ENCODE data around the gene ZNF518B.
"Not testable (repeated sequence)": the region's sequence is repeated elsewhere in the genome, so short reads cannot be mapped to it uniquely, and the experiment has no call there.

ZNF518B gene

DNA sequence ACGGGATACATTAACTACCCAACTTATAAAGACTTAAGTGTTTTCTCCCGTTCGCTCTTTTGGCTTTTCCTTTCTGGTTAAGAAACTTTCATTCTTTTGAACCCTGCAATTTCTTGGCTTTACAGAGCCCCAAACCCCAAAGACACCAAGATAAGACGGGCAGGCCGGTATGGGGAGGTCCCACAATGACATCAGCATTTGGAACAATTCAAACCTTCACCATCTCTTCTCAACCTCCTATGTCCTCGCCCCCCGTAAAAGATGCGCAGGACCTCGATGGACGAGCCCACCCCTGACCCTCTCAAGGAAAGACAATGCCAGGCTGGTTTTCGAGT is 999 bp downstream of the ZNF518B start:
- no peak for DNase-seq (ENCODE audit: low read depth)

DNA sequence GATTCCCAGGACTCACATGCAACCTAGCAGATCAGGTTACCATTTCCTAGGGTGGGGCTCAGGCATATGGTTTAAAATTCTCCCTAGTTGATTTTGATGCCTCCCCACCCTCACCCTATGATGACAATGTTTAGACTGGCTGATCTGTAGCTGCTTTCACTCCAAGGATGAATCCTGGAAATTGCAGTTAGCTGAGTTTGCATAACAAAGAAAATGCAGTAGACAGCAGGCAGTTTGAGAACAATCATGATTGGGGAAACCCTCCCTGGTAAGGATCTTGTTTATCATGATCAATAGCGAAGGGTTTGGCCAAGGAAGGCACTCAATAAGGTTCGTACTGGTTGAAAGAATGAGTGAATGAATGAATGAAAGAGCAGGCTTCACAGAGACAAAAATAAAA is 2.1 kb downstream of the ZNF518B start:
- DNase-seq (ENCODE audit: low read depth): no peak

DNA sequence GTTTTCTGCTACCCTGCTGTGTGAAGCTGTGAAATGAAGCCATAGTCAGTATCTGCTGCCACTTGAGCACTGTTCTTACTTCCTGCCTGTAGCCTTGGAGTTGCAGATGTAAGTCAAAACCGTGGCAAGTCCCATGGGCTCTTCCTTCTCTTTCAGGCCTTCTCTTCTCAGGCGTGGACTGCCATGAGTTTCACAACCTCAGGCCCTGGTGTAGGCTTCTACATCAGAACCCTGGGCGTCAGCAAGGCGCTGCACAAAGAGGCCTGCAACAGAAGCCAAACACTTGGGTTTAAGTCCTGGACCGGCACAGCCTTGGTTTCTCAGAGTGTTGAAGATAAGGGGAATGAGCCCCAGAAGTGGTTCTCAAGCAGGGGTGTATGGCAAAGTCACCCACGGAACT is 2.5 kb downstream of the ZNF518B start:
- DNase-seq (ENCODE audit: low read depth): no peak

DNA sequence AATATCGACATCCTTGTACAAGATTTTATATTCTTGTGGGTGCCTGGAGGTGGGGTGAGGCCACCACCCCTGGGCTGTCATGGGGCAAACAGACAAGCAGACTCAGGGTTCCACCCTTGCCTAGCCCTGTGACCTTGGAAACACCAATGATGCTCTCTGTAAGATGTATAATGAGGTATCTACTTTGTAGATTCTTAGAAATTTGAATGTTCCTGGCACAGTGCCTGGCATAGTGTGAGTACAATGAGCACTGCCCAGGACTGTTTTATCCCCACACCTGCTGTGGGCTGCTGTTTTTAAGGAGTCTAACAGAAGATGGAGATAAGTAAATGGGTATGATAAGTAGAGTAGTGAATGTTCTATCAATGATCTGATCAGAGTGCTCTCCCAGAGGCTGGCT is 3.1 kb downstream of the ZNF518B start:
- DNase-seq (ENCODE audit: low read depth): no peak

DNA sequence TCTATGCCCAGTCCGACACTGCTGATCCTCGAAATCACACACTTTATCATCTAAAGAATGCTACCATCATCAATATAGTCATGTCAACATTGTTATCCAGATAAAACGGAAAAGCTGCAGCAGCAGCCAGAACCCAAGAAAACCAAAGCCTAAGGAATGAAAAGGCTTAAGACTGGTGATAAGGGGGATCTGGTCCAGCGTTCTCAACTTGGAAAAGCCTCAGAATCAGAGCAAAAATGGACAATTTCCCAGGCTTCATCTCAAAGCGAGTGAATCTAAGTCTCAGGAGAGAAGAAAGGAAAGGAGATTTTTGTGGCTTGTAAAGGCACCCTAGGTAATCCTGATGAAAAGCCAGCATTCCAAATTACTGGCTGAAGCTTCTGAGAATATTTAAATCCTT is 8.2 kb downstream of the ZNF518B start:
- DNase-seq (ENCODE audit: low read depth): no peak

DNA sequence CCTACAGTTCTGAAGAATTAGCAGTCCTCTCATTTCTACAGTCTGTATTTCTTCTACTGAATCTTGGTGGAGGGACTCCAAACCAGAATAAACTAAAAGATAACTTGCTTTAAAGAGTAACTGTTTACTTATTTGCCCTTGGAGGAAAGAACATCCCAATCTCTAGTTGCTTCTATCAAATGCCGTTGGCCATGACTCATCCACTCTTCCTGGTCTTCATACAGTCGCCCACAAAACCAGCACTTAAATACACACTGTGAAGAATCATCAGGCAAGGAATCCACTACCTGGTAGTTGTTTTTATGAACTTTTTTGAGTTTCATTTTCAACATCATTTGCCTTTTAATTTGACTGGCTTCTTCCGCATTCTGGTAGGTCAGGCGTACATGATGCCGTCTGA is 14.2 kb downstream of the ZNF518B start:
- DNase-seq (ENCODE audit: low read depth): no peak

DNA sequence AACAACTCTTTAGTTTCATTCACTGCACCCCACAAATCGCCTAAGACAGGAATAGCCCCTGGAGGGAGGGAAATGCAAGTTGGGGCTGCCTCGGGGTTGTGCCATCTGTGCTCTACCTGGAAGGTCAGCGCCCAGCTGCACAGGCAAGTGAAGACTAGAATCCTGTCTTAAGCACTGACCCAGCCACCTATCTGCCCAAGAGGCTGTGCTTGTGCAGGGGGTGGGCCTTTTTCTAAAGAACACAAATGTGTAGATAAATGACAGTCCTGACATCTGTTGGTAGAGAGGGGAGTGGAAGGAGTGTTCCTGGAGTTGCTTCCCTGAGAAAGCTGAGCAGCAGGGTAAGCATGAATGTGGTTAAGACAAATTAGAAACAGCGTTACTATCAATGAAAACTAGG is 15.7 kb downstream of the ZNF518B start:
- no peak for DNase-seq (ENCODE audit: low read depth)

DNA sequence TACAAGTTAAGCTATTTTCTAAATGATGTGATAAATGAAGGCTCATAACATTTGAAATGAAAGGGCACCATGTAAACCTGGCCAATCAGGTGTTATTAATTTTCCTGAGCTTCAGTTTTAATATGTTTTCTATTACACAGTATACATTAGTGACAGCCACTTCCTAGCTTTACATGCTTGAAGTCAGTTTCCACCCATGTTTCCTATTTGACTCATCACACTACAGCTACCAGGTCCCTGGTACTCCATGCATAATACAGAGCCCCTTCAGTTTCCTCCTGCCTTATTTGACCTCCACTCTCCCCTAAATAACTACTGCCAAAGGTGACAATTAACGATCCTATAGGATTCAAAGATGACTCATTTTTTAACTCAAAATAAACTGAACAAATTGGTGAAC is 18.3 kb downstream of the ZNF518B start:
- DNase-seq (ENCODE audit: low read depth): no peak

DNA sequence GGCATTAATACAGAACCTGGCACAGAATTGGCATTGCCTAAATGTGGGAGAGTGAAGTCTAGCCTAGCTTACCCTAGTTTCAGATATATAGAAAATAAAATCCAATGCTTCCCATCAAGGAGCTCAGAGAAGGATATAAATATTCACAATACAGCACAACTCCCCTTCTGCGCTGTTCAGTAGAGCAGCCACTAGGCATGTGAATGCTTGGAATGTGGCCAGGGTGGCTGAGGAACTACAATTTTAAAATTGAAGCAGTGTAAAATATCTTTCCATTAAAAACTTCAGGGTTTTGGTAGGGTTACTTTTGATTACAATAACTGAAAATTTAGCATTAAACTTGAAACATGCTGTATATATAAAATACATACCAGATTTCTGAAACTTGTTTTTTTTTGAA is 19.5 kb downstream of the ZNF518B start:
- DNase-seq (ENCODE audit: low read depth): no peak

DNA sequence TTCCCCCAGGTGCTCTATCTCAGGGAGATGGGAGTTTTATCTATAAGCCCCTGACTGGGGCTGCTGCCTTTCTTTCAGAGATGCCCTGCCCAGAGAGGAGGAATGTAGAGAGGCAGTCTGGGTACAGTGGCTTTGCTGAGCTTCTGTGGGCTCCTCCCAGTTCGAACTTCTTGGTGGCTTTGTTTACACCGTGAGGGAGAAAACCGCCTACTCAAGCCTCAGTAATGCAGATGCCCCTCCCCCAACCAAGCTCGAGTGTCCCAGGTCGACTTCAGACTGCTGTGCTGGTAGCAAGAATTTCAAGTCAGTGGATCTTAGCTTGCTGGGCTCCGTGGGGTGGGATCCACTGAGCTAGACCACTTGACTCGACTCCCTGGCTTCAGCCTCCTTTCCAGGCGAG is 29.5 kb downstream of the ZNF518B start:
- DNase-seq (ENCODE audit: low read depth): not testable (repeated sequence)

DNA sequence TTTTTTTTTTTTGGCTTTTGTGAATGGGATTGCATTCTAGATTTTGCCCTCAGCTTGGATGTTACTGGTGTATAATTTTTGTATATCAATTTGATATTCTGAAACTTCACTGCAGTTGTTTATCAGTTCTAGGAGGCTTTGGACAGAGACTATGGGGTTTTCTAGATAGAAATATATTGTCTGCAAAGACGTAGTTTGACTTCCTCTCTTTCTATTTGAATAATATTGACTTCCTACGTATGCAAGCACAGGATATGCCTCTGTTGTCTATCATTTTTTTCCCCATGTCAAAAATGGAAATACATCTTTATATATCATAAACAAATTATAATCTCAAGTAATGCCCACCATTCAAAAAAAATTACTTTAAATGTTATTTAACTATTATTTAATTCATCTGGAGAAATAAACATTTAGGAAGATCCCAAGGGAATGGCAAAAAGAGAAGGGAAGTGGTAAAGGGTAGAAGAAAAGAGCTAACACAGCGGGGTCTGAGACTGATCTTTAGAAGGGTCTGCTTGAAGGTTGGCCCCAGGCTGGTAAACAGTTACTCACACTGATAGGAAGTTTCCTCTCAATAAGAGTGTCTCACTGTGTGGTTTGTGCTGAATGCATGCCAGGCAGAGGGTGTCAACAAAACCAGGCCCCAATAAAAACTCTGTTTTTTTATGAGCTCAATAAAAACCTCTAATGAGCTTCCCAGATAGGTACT is 35.7 kb downstream of the ZNF518B start:
- DNase-seq (ENCODE audit: low read depth): no peak

DNA sequence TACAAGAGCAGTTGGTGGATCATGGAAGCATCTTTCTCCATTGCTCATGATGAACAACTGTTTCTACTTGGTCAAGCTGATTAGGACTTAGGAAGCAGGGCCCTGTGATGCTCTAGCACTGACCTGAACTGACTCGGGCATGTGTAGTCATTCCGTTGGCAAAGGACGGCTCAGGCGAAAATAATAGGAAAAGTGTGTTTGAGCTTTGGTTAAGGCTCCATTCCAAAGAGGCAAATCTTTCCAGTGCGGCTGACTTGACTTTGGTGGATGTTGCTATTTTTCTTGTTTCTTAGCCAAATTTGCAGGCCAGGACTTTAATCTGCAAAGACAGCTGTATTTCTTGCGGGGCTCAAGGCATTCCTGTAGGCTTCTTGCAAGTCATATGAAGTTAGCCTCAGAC is 39.5 kb downstream of the ZNF518B start:
- no peak for DNase-seq (ENCODE audit: low read depth)

DNA sequence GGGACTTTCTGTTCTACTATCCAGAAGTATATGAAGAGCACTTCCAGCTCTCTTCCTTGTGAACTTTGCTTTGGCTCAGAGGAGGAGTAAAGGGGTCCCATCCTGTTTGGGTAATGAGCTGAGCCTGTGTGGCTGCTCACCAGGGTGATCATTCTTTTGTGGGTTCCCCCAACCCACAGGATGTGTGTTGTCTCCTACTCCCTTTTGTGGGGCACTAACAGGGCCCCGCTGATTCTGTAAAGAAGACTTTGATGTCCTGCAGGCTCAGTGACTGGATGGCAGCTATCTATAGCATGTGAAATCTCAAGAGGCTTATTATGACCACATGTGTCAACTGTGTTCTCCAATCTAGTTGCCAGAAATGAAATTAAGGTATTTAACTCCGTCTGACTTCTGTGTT is 40.8 kb downstream of the ZNF518B start:
- no peak for DNase-seq (ENCODE audit: low read depth)

DNA sequence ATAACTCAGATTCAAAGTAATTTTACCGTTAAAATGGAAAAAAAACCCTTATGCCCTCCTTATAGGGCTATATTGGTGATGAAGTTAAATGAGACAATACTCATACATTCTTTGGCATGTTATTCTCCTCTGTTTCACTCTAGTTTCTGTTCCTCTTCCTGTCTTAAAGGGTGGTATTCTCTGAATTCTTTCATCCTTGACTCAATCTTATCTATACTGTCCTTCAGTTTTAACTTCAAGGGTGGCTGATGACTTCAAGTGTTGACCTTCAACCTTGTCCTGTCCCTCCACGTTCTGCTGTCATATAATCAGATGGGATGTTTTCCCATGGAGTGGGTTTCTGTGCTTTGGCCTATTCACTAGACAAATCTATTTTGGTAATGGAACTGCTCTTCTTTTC is 44.0 kb downstream of the ZNF518B start:
- DNase-seq (ENCODE audit: low read depth): no peak

DNA sequence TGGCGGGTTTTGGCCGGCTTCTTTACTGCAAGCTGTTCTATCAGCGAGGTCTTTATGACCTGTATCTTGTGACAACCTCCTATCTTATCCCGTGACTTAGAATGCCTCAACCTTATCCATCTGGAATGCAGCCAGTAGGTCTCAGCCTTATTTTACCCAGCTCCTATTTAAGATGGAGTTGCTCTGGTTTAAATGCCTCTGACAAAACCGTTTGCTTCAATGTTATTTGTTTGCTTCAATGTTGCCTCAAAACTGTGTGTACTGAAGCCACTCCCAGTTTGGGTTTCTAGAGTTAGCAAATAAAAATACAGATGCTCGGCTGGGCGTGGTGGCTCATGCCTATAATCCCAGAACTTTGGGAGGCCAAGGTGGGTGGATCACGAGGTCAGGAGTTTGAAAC is 51.6 kb downstream of the ZNF518B start:
- no peak for DNase-seq (ENCODE audit: low read depth)

DNA sequence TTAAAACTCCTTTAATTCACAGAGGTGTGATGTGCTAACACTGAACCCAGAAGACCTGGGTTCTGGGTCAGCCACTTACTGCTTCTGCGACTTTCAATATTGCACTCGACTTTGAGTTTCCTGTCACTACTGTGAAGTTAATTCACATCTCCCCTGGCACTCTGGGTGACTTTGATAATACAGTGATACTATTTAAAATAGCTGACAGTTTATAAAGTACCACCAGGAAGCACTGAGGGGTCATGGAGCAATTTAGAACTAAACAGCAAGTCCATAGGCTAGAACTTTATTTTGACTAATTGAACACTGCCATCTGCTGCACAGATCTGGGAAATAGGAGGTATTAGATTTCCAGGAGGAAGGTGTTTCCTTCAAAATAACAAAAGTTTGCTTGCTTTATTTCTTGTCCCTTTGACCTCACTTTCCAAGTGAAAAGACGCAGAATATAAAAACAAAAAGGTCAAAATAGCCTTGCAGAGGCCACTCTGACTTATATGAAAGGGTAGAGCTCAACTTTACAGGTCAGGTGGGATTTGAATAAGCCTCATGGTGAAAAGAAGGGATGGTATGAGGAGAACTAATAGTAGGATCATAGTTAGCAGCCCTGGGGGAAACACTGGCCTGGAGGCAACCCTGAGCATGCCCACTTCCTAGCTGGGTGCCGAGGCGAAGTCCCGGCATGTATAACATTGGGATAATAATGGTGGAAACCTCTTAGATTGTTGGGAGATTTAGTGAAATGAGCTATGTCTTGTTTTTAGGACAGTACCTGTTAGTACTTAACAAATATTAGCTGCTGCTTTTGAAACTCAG is 53.4 kb downstream of the ZNF518B start:
- no peak for DNase-seq (ENCODE audit: low read depth)

DNA sequence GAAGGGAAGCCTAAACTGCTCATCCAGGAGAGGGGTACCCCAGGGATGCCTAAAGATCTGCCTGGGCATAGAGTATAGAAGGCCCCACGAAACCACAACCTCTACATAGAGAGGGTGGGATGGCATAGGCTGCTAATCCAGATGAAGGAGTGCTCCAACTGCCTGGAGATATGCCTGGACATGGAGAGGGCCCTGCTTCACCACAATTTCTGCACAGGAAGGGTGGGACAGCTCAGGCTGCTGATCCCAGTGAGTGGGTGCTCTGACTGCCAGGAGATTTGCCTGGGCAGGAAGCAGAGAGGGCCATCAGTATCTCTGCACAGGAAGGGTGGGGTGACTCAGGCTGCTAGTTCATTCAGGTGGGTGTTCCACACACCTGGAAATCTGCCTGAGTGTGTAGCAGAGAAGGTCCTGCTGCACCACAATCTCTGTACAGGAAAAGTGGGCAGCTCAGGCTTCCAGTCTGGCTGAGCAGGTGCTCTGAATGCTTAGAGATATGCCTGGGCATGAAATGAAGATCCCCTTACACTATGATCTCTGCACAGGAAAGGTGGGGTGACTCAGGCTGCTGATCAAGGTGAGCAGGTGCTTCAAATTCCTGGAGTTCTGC is 61.1 kb downstream of the ZNF518B start:
- no peak for DNase-seq (ENCODE audit: low read depth)
